GM12878 (cell line): Measurements from ENCODE around the gene ZNF599.

Experiments
- EZH2 ChIP-seq: IDR thresholded peaks from 2 replicates; pipeline ENCODE4 v1.6.1; 2012; ENCODE audit warnings: low read depth, mild to moderate bottlenecking, control low read depth, inconsistent platforms, low read length, borderline replicate concordance; ENCODE audit not compliant: control insufficient read depth
- KLF5 ChIP-seq: fragments of 450-650 bp; IDR thresholded peaks from 2 replicates; pipeline ENCODE4 v1.6.1; 2014; ENCODE audit warnings: mild to moderate bottlenecking; ENCODE audit not compliant: partially characterized antibody
- RCOR1 ChIP-seq: conservative IDR thresholded peaks from 2 replicates; pipeline ENCODE4 v1.6.1; 2012; ENCODE audit warnings: low read depth, low read length, improper control_type of control experiment
- TF ChIP-seq, protein P1 (sequence below), 3 experiments: IDR thresholded peaks in 2 of 3; conservative IDR thresholded peaks in 1 of 3; 2 replicates each; pipeline ENCODE4 v1.5.1; 2011; ENCODE audit warnings: low read depth in 3 of 3, low read length in 3 of 3, mild to moderate bottlenecking in 3 of 3, control low read depth in 2 of 3, moderate library complexity in 2 of 3, inconsistent platforms in 1 of 3, mixed read lengths in 1 of 3; ENCODE audit not compliant: control insufficient read depth in 2 of 3, insufficient read depth in 1 of 3; ENCODE audit errors: extremely low read depth in 1 of 3

DNA sequence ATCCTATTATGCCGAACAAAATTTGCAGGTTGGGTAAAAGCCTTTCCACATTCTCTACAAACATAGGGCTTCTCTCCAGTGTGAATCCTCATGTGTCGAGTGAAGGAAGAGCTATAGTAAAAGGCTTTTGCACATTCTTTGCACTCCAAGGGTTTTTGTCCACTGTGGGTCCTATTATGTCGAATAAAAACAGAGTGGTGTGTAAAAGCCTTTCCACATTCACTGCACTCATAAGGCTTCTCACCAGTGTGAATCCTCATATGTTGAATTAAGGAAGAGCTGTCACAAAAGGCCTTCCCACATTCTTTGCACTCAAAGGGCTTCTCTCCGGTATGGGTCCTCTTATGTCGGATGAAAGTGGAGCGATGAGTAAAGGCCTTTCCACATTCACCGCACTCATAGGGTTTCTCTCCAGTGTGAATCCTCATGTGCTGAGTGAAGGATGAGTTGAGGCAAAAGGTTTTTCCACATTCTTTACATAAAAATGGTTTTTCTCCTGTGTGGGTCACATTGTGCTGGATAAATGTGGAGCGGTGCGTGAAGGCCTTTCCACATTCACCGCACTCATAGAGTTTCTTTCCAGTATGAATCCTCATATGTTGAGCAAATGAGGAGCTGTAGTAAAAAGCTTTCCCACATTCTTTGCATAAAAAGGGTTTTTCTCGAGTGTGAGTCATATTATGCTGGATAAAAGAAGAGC is 13.6 kb downstream of the ZNF599 start:
- TF ChIP-seq EZH2 (no peak), KLF5 (peak; percentile 19), RCOR1 (no peak)
- TF ChIP-seq, protein P1, sequence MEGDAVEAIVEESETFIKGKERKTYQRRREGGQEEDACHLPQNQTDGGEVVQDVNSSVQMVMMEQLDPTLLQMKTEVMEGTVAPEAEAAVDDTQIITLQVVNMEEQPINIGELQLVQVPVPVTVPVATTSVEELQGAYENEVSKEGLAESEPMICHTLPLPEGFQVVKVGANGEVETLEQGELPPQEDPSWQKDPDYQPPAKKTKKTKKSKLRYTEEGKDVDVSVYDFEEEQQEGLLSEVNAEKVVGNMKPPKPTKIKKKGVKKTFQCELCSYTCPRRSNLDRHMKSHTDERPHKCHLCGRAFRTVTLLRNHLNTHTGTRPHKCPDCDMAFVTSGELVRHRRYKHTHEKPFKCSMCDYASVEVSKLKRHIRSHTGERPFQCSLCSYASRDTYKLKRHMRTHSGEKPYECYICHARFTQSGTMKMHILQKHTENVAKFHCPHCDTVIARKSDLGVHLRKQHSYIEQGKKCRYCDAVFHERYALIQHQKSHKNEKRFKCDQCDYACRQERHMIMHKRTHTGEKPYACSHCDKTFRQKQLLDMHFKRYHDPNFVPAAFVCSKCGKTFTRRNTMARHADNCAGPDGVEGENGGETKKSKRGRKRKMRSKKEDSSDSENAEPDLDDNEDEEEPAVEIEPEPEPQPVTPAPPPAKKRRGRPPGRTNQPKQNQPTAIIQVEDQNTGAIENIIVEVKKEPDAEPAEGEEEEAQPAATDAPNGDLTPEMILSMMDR (IDR thresholded peaks at IDR 0.05 in 2 of 3, conservative IDR thresholded peaks at IDR 0.05 in 1 of 3; ENCODE audit: control insufficient read depth in 2 of 3, extremely low read depth in 1 of 3, insufficient read depth in 1 of 3, low read depth in 3 of 3, low read length in 3 of 3), result no peak
